IgD-negative memory B cell (primary cell): Measurements from ENCODE around the gene LDLRAP1. TPM values are rescaled to one million over a fixed set of nuclear protein-coding genes. Genes with fewer than 3 reads are reported as not detected.
"Not testable (repeated sequence)": the region's sequence is repeated elsewhere in the genome, so short reads cannot be mapped to it uniquely, and the experiment has no call there.

ENCODE experiments used
- H3K27ac Mint-ChIP-seq, 3 donors: one replicate each; pipeline ENCODE4 v1.8.0; 2020 to 2022; ENCODE audit warnings: mild to moderate bottlenecking in 3 of 3, mixed read lengths in 3 of 3, moderate library complexity in 1 of 3
- H3K27me3 Mint-ChIP-seq: one replicate; pipeline ENCODE4 v1.8.0; 2021; ENCODE audit warnings: mixed read lengths
- H3K36me3 Mint-ChIP-seq: one replicate; pipeline ENCODE4 v1.8.0; 2020; ENCODE audit warnings: mild to moderate bottlenecking, mixed read lengths
- H3K4me1 Mint-ChIP-seq, 3 donors: one replicate each; pipeline ENCODE4 v1.8.0; 2020 to 2022; ENCODE audit warnings: mixed read lengths in 3 of 3, mild to moderate bottlenecking in 1 of 3
- H3K4me3 Mint-ChIP-seq, 4 donors: one replicate each; pipeline ENCODE4 v1.8.0; 2020 to 2022; ENCODE audit warnings: mild to moderate bottlenecking in 4 of 4, mixed read lengths in 4 of 4, moderate library complexity in 3 of 4
- H3K9me3 Mint-ChIP-seq, 3 donors: one replicate each; pipeline ENCODE4 v1.8.0; 2020 to 2021; ENCODE audit warnings: mixed read lengths in 3 of 3, mild to moderate bottlenecking in 1 of 3
- polyA plus RNA-seq: library from polyadenylated mRNA; unstranded; fragments of 300-500 nt; fragmentation: Illumina TruSeq; gene quantifications from one replicate; pipeline ENCODE4 v1.2.3, GENCODE V29; 2021

The LDLRAP1 gene
- polyA plus RNA-seq, 1 donor from 2014 or later = 60.5 TPM

DNA sequence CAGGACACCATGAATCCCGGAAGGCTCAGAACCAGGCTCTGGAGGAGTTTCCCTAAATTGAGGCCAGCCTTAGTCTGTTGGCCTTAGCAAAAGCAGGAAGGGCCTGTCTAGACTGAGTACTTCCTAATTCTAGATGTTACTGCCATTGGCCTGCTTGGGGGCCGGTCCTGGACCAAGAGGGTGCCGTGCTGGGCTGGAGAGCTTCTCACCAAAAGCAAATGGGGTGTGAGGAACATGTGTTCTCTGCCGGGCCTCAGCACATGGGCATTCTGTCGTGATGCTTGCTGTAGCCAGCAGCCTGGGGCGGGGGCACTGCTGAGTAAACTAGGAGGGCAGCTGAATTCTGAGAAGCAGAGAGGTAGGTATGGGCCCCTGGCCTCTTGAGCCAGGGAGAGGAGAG is 37.5 kb downstream of the LDLRAP1 start:
- H3K9me3 Mint-ChIP-seq = peaks cover 0 to 6% (median 3%) of the 10 kb centered on the region in 3 donors
- peaks cover 6 to 7% (median 6%) of the 10 kb centered on the region in 3 donors for H3K4me1 Mint-ChIP-seq
- no peak overlapping the region for H3K27ac Mint-ChIP-seq
- peaks cover 3% of the 10 kb centered on the region for H3K27me3 Mint-ChIP-seq
- H3K36me3 Mint-ChIP-seq = peaks cover 5% of the 10 kb centered on the region
- no peak overlapping the region for H3K4me3 Mint-ChIP-seq

DNA sequence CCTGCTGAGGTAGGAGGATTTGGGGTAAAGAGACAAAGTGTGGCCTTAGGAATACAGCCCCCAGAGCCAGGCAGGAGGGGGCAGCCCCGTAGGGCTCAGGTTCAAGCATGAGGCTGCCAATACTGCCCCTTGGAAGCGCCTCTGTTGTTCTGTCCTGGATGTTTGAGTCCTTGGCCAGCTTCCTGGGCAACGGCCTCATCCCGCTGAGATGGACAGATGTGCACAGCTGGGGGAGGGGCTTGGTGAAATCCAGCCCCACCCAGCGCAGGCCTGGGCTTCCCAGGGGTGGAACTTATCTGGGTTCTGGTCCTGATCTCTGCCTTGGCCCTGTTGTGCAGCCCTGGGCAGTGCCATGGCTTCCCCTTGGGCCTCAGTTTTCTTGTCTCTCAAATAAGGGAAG is 38.4 kb downstream of the LDLRAP1 start:
- Mint-ChIP-seq H3K27ac (no peak overlapping the region), H3K9me3 (peaks cover 0 to 6% (median 3%) of the 10 kb centered on the region in 3 donors), H3K36me3 (peaks cover 5% of the 10 kb centered on the region), H3K4me1 (peaks cover 6 to 8% (median 6%) of the 10 kb centered on the region in 3 donors), H3K4me3 (no peak overlapping the region), H3K27me3 (peaks cover 3% of the 10 kb centered on the region)

DNA sequence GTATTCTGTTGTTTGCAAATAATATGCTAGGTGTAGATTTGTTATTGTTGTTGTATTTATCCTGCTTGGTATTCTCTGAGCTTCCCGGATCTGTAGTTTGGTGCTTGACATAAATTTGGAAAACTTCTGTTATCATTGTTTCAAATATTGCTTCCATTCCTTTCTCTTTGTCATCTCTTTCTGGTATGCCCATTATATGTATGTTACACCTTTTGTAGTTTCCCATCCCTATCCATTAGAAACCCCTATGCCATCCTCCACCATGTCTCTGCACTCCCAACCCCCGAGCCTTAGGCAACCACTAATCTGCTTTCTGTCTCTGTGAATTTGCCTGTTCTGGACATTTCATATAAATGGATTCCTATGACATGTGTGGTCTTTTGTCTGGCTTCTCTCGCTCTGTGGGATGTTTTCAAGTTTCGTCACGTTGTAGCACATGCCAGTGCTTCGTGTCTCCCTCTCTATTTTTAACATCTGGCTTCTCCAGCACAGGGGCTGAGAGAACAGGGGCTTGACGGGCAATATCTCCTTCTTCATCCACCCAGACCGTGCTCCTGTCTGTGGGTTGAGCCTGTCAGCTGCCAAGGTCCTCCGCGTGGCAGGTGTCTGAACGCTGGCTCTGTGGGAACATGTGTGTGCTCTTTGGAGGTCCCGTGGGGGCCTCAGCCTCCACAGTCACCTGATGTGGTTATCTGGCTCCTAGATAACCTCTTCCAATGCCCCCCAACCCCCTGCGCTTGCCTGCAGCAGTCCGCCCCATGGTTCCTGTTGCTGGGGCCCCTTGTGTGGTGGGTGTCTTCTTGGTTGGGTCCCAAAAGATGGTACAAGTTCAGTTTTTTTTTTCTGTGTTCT is 40.3 kb downstream of the LDLRAP1 start:
- Mint-ChIP-seq H3K36me3 (peaks cover 7% of the 10 kb centered on the region), H3K27ac (peak overlapping the region in 2 of 3 donors; percentile 73 to 80), H3K9me3 (peaks cover 0 to 6% (median 3%) of the 10 kb centered on the region in 3 donors), H3K4me3 (no peak overlapping the region), H3K4me1 (peaks cover 4 to 20% (median 17%) of the 10 kb centered on the region in 3 donors), H3K27me3 (peaks cover 3% of the 10 kb centered on the region)

DNA sequence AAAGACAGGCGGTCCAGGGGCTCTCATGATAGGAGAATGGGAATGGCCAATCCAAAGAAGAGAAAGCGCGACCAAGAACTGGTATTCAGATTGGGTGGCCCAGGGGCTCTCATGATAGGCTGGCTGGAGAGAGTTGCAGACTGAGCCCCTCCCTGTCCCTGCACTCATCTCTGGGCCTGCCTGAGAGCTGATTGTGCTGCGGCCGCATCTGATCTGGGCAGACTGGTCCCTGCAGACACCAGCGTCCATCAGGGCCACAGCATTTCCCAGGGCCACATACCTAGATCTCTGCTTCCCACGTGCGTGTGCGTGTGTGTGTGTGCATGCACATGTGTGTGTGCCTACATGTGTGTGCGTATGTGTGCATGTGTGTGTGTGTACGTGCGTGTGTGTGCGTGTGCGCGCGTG is 42.8 kb downstream of the LDLRAP1 start:
- Mint-ChIP-seq H3K27ac (peak overlapping the region in 1 of 3 donors; percentile 96), H3K36me3 (peaks cover 9% of the 10 kb centered on the region)

DNA sequence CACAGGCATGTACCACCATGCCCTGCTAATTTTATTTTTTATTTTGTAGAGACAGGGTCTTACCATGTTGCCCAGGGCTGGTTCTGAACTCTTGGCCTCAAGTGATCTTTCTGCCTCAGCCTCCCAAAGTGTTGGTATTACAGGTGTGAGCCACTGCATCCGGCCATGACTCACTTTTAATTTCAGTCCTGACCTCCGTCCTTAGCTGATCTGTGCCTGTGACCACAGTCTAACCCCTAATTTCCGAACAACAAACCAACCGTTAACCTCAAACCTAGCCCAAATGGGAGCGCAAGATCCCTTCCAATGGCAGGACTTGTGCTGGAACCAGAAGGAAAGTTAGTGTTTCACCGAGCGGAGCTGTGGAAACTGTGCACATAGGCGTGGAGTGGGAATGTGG is 43.9 kb downstream of the LDLRAP1 start:
- H3K27me3 Mint-ChIP-seq = peaks cover 3% of the 10 kb centered on the region
- peak overlapping the region in 1 of 4 donors; percentile 10 for H3K4me3 Mint-ChIP-seq
- no peak overlapping the region for H3K27ac Mint-ChIP-seq
- peaks cover 8% of the 10 kb centered on the region for H3K36me3 Mint-ChIP-seq
- H3K4me1 Mint-ChIP-seq = peaks cover 4 to 21% (median 17%) of the 10 kb centered on the region in 3 donors
- peaks cover 0 to 6% (median 3%) of the 10 kb centered on the region in 3 donors for H3K9me3 Mint-ChIP-seq

More for the DNA sequence above, 42.8 kb downstream of the LDLRAP1 start:
- Mint-ChIP-seq H3K9me3 (peaks cover 0 to 6% (median 3%) of the 10 kb centered on the region in 3 donors), H3K27me3 (peaks cover 3% of the 10 kb centered on the region), H3K4me3 (peak overlapping the region in 1 of 4 donors; percentile 43), H3K4me1 (peaks cover 4 to 21% (median 17%) of the 10 kb centered on the region in 3 donors)

DNA sequence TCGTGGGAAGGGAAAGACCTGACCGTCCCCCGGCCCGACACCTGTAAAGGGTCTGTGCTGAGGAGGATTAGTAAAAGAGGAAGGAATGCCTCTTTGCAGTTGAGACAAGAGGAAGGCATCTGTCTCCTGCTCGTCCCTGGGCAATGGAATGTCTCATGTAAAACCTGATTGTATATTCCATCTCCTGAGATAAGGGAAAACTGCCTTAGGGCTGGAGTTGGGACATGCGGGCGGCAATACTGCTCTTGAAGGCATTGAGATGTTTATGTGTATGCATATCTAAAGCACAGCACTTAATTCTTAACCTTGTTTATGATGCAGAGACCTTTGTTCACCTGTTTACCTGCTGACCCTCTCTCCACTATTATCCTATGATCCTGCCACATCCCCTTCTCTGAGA is 44.8 kb downstream of the LDLRAP1 start:
- H3K4me1 Mint-ChIP-seq = peaks cover 4 to 21% (median 17%) of the 10 kb centered on the region in 3 donors
- not testable (repeated sequence) for H3K27ac Mint-ChIP-seq, H3K36me3 Mint-ChIP-seq, H3K27me3 Mint-ChIP-seq, H3K9me3 Mint-ChIP-seq
- peak overlapping the region in 1 of 4 donors; percentile 76 for H3K4me3 Mint-ChIP-seq

DNA sequence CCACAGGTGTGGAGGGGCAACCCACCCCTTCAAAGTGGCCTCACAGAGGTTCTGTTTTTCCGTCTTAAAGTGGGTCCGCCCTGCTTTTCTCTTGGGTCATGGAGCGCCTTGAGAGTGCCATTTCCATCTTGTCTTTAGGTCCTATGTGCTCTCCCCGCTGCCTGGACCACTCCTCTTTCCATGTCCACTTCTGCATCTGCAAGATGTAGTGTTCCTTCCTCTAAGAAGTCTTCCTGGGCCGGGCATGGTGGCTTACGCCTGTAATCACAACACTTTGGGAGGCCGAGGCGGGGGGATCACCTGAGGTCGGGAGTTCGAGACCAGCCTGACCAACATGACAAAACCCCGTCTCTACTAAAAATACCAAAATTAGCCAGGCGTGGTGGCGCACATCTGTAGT is 45.4 kb downstream of the LDLRAP1 start:
- H3K4me1 Mint-ChIP-seq = peaks cover 4 to 21% (median 17%) of the 10 kb centered on the region in 3 donors
- not testable (repeated sequence) for H3K27ac Mint-ChIP-seq, H3K9me3 Mint-ChIP-seq, H3K36me3 Mint-ChIP-seq, H3K27me3 Mint-ChIP-seq
- peak overlapping the region in 1 of 4 donors; percentile 83 for H3K4me3 Mint-ChIP-seq

DNA sequence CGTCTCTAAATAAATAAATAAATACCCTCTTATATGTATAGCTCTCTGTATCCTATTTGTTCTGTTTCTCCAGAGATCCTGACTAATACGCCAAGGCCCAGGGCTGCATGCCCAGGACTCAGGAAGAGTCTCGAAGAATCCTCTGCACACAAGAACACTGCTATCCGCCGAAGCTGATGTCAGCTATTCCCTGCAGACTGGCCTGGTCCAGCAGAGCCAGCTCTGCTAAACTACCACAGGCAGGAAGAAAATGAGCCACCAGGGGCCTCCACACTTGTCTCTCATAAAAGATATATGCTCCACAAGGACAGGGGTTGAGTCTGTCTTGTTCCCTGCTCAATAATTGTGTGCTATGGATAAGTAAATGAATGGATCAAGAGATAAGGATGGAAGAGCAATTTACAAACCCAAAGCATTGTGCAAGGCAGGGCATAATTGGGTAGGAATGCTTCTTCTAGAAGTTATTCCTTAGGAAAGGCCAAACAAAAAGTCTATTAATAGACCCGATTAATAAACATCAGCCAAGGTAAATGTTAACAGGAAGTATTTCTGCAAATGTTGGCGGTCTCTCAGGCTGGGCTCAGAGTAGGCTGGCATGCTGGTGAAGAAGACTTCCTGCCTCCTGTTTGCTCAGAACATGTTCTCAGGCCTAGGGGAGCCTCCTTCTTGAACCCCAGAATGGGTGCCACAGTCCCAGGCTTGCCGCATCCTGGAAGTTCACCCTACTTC is 46.9 kb downstream of the LDLRAP1 start:
- peak overlapping the region in 1 of 4 donors; percentile 2 for H3K4me3 Mint-ChIP-seq
- peaks cover 9% of the 10 kb centered on the region for H3K27me3 Mint-ChIP-seq
- H3K9me3 Mint-ChIP-seq = peaks cover 0 to 2% (median 0%) of the 10 kb centered on the region in 3 donors
- peaks cover 5% of the 10 kb centered on the region for H3K36me3 Mint-ChIP-seq
- no peak overlapping the region for H3K27ac Mint-ChIP-seq
- peaks cover 0 to 15% (median 11%) of the 10 kb centered on the region in 3 donors for H3K4me1 Mint-ChIP-seq

DNA sequence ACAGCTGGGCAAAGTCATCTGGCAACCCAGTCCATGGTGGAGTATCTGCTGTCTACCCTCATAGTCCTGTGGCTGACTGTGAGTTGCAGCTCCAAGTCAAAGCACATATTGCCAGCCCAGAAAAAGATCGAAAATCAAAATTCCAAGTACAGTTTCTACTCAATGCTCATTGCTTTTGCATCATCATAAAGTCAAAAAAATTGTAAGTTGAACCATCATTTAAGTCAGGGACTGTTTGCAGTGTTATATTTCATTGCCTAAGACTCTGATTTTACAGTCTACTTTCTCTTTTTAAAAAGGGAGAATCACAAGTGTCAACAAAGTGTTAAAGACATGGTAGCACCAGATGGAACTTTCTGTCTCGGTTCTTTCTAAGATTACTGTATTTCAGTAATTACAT is 50.5 kb downstream of the LDLRAP1 start:
- H3K27me3 Mint-ChIP-seq = peaks cover 15% of the 10 kb centered on the region
- H3K27ac Mint-ChIP-seq = no peak overlapping the region
- no peaks in the 10 kb centered on the region for H3K4me1 Mint-ChIP-seq
- H3K9me3 Mint-ChIP-seq = peaks cover 0 to 2% (median 0%) of the 10 kb centered on the region in 3 donors
- H3K4me3 Mint-ChIP-seq = no peak overlapping the region
- H3K36me3 Mint-ChIP-seq = peaks cover 2% of the 10 kb centered on the region

DNA sequence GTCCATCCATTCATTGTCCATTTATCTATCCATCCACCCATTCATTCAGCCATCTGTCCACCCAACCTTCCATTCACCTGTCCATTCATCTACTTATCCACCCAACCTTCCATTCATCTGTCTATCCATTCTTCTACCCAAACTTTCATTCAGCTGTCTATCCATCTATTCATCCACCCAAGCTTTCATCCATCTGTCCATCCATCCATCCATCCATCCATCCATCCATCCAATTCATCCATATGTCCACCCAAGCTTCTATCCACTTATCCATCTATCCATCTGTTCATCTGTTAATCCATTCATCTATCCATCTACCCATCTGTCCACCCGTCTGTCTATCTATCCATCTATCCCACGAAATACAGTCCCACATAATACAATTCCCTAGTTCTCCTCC is 51.6 kb downstream of the LDLRAP1 start:
- Mint-ChIP-seq H3K27ac (no peak overlapping the region), H3K27me3 (peaks cover 19% of the 10 kb centered on the region), H3K36me3 (no peaks in the 10 kb centered on the region), H3K9me3 (peaks cover 0 to 2% (median 0%) of the 10 kb centered on the region in 3 donors), H3K4me1 (peaks cover 0 to 3% (median under 1%) of the 10 kb centered on the region in 3 donors), H3K4me3 (no peak overlapping the region)

DNA sequence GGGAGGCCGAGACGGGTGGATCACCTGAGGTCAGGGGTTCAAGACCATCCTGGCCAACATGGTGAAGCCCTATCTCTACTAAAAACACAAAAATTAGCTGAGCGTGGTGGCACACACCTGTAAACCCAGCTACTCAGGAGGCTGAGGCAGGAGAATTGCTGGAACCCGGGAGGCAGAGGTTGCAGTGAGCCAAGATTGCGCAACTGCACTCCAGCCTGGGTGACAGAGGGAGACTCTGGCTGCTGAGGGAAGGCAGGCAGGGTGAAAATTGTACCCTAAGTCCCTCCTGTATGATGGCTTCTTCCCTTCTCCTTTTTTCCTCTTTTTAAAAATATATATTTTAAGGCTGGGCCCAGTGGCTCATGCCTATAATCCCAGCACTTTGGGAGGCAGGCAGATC is 53.2 kb downstream of the LDLRAP1 start:
- not testable (repeated sequence) for H3K4me1 Mint-ChIP-seq, H3K27ac Mint-ChIP-seq, H3K36me3 Mint-ChIP-seq, H3K9me3 Mint-ChIP-seq, H3K4me3 Mint-ChIP-seq
- H3K27me3 Mint-ChIP-seq = peaks cover 20% of the 10 kb centered on the region

DNA sequence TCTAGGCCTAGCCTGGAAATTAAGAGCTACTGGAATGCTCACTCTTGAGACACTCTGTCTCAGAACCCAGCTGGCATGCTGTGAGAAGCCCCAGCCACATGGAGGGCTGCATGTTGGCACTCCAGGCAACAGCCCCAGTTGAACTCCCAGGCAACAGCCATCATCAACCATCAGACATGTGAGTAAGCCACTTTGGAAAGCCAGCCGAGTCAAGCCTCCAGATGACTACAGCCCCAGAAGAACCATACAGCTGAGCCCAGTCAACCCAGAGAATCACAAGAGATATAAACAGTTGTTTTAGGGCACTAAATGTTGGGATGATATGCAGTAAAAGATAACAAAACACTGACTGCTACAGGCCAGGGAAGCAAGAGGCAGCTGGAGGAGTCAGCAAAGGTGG is 55.5 kb downstream of the LDLRAP1 start:
- Mint-ChIP-seq H3K9me3 (peaks cover 0 to 2% (median 0%) of the 10 kb centered on the region in 3 donors), H3K4me3 (peak overlapping the region in 1 of 4 donors; percentile 5), H3K27me3 (peaks cover 21% of the 10 kb centered on the region), H3K27ac (no peak overlapping the region), H3K4me1 (peaks cover 0 to 7% (median 5%) of the 10 kb centered on the region in 3 donors), H3K36me3 (no peaks in the 10 kb centered on the region)

DNA sequence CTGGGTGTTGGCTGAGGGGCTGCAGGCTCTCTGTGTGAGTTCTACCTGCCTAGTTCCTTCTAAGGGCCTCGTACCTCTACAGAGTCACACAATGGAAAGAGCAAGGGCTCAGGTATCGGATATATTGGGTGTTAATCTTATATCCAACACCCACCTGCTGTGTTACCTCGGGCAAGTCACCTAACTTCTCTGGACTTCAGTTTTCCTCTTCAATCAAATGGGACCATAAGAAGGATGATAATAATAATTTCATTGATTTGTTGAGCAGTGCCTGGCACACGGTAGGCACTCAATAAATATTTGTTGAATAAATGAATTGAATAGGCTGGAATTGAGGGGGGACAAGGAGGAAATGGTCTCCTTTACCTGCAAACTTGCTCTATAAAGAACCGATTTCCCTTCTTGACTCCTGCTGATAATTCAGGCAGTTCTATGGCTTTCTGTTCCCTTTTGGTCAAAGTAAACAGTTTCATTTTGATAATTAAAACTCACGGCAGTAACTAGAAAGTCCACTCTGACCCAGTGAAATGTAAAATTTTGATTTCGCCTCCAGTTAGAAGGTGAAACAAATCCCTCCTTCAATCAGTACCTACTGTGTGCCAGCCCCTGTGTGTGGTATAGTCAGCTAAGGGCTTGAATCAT is 56.7 kb downstream of the LDLRAP1 start:
- no peaks in the 10 kb centered on the region for H3K36me3 Mint-ChIP-seq
- H3K27me3 Mint-ChIP-seq = peaks cover 20% of the 10 kb centered on the region
- peaks cover 0 to 7% (median 5%) of the 10 kb centered on the region in 3 donors for H3K4me1 Mint-ChIP-seq
- no peak overlapping the region for H3K4me3 Mint-ChIP-seq
- peaks cover 0 to under 1% (median 0%) of the 10 kb centered on the region in 3 donors for H3K9me3 Mint-ChIP-seq
- H3K27ac Mint-ChIP-seq = peak overlapping the region in 1 of 3 donors; percentile 71

DNA sequence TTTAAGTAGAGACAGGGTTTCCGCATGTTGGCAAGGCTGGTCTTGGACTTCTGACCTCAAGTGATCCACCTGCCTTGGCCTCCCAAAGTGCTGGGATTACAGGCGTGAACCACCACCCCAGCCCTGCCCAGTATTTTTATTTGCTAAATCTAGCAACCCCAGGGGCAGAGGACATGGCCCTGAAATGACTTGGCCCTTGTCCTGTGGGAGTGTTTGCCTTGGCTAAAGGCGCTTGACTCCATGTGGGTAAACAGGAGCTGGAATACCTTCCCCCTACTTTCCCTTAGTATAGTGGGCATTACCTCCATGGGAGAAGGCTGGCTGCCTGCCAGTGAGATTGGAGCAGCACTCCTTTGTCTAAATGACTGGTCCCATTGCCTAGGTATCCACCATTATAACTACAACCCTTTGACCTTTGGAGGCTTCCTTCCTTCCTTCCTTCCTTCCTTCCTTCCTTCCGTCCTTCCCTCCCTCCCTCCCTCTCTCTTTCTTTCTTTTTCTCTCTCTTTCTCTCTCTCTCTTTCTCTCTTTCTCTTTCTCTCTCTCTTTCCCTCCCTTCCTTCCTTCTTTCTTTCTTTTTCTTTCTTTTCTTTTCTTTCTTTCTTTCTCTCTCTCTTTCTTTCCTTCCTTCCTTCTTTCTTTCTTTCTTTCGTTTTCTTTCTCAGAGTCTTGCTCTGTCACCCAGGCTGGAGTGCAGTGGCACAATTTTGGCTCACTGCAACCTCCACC is 57.7 kb downstream of the LDLRAP1 start:
- not testable (repeated sequence) for H3K36me3 Mint-ChIP-seq, H3K27ac Mint-ChIP-seq, H3K9me3 Mint-ChIP-seq
- Mint-ChIP-seq H3K4me1 (peaks cover 0 to 12% (median 5%) of the 10 kb centered on the region in 3 donors), H3K4me3 (peak overlapping the region in 1 of 4 donors; percentile 58), H3K27me3 (peaks cover 23% of the 10 kb centered on the region)
